Mesodermal cell (in vitro differentiated cells): ENCODE measurements around the gene SLC2A5.

Source experiments
- H3K27ac ChIP-seq: 2 replicates; pipeline ENCODE4 v1.7.0; 2013; ENCODE audit warnings: mild to moderate bottlenecking, low read depth, low read length, moderate library complexity; ENCODE audit not compliant: severe bottlenecking
- H3K36me3 ChIP-seq: 2 replicates; pipeline ENCODE4 v1.7.1; 2013; ENCODE audit warnings: mild to moderate bottlenecking, low read length, moderate library complexity; ENCODE audit not compliant: control insufficient read depth, insufficient read depth
- H3K4me1 ChIP-seq: one replicate; pipeline ENCODE4 v1.7.1; 2013; ENCODE audit warnings: mild to moderate bottlenecking, low read length; ENCODE audit not compliant: insufficient read depth, control insufficient read depth, poor library complexity, severe bottlenecking
- H3K4me3 ChIP-seq: 2 replicates; pipeline ENCODE4 v1.7.0; 2013; ENCODE audit warnings: low read length, control low read depth, mild to moderate bottlenecking; ENCODE audit not compliant: insufficient read depth, poor library complexity, severe bottlenecking; ENCODE audit errors: extremely low read depth
- H3K9me3 ChIP-seq: 2 replicates; pipeline ENCODE4 v1.7.1; 2013; ENCODE audit warnings: mild to moderate bottlenecking, low read length, moderate library complexity; ENCODE audit not compliant: control insufficient read depth
- WGBS, 2 experiments: methylation state at CpG; one replicate each; pipeline ENCODE4 v1.1.5; 2013; ENCODE audit warnings: missing lambda C conversion rate in 2 of 2; ENCODE audit not compliant: insufficient coverage in 2 of 2; 5-methylcytosine and 5-hydroxymethylcytosine counted together

SLC2A5 gene

DNA sequence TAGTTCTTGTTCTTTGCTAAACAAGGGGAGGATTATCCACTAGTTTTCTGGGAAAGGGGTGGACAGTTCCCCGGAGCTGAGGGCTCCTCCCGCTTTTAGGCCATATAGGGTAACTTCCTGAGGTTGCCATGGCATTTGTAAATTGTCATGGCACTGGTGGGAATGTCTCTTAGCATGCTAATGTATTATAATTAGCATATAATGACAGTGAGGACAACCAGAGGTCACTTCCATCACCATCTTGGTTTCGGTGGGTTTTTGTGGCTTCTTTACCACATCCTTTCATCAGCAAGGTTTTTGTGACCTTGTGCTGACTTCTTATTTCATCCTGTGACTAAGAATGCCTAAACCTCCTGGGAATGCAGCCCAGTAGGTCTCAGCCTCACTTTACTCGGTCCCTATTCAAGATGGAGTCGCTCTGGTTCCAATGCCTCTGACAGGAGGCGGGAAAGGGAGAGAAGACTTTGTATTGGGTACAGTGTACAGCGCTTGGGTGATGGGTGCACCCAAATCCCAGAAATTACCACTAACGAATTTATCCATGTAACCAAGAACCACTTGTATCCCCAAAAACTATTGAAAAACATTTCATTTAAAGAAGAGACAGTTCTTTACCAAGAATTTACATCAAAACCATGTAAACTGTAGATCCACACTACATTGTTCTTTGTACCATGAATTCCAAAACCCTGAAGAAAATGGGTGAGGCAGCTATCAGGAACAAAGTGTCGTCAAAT, 8.7 kb upstream of the SLC2A5 start:
- Histone ChIP-seq H3K4me1 (peaks cover 8% of the 10 kb centered on the region), H3K36me3 (no peaks in the 10 kb centered on the region), H3K4me3 (no peak overlapping the region), H3K27ac (no peak overlapping the region), H3K9me3 (no peaks in the 10 kb centered on the region)
- WGBS, 2 experiments = 78 to 91% methylated on average over 4 to 5 of the region's 9 CpGs

DNA sequence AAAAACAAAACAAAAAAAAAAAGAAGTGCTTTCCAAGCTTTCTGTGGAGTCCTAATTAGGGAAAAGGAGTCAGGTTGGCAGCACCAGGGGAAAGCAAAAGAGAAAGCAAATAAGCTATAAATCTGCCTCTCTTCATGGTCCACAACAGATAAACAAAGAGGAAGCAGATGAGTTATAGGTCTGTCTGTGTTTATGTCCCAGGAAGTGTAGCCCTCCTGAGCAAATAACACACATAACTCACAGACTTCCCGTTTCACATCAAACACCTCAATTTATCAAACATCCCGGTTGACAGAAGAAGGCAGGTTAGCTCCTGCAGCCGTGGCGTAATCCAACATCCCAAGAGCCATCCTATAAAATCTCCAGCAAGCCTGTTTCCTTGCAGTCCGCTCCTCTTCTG, 5.6 kb upstream of the SLC2A5 start:
- no peaks in the 10 kb centered on the region for H3K9me3 ChIP-seq
- H3K27ac ChIP-seq = no peak overlapping the region
- no peaks in the 10 kb centered on the region for H3K36me3 ChIP-seq
- peaks cover 4% of the 10 kb centered on the region for H3K4me1 ChIP-seq
- no peak overlapping the region for H3K4me3 ChIP-seq
- 88 to 93% methylated on average over 3 to 5 of the region's 5 CpGs for WGBS, 2 experiments

DNA sequence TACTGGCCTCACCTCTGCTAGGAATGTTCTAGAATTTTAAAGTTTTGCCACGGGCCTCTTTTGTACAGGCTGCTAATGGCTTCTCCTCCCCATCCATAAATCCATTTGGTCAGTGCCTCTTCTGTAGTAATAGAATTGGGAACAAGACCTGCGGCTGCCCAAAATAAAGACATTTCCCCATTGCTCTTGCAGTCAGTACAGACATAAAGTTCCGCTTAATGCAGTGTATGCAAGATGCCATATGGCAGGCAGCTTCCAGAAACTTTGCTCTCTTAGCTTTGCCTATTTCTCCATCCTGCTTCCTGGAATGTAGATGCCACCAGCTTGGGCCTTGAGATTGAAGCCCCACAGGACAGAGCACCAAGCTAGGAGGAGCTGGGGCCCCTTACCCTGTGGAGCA, 3.7 kb upstream of the SLC2A5 start:
- H3K4me1 ChIP-seq = peaks cover 4% of the 10 kb centered on the region
- 92 to 96% methylated on average over 2 to 3 of the region's 3 CpGs for WGBS, 2 experiments

DNA sequence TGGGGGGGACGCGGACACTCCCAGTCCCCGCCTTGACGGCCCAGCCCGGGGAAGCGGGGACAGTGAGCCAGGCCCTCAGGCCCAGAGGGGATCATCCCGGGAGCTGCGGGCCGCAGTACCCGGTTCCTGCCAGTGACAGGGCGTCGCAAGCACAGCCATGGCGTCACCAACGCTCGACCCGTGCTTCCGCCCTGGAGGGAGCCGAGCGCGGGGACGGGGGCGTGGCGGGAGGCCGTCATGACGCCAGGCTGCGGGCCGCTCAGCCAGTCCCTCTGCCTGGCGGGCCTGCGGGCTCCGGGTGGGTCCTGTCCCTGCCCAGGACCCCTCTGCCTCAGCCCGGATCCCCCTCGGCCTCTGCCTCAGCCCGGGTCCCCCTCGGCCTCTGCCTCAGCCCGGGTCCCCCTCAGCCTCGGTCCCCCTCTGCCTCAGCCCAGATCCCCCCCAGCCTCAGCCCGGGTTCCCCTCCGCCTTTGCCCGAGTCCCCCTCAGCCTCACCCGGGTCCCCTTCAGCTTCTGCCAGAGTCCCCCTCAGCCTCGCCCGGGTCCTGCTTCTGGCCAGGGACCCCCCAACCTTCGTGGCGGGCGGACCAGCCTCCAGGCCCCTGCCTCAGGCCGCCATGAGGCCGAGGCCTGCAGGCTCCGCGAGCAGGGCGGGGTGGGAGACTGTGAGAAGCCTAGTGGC, 2.3 kb upstream of the SLC2A5 start:
- no peak overlapping the region for H3K4me3 ChIP-seq
- peaks cover 4% of the 10 kb centered on the region for H3K4me1 ChIP-seq
- no peaks in the 10 kb centered on the region for H3K9me3 ChIP-seq
- H3K36me3 ChIP-seq = no peaks in the 10 kb centered on the region
- WGBS, 2 experiments = 94 to 96% methylated on average over 31 to 34 of the region's 50 CpGs
- H3K27ac ChIP-seq = no peak overlapping the region

More for the DNA sequence above, 3.7 kb upstream of the SLC2A5 start:
- H3K4me3 ChIP-seq = no peak overlapping the region
- H3K9me3 ChIP-seq = no peaks in the 10 kb centered on the region
- H3K36me3 ChIP-seq = no peaks in the 10 kb centered on the region
- H3K27ac ChIP-seq = no peak overlapping the region

DNA sequence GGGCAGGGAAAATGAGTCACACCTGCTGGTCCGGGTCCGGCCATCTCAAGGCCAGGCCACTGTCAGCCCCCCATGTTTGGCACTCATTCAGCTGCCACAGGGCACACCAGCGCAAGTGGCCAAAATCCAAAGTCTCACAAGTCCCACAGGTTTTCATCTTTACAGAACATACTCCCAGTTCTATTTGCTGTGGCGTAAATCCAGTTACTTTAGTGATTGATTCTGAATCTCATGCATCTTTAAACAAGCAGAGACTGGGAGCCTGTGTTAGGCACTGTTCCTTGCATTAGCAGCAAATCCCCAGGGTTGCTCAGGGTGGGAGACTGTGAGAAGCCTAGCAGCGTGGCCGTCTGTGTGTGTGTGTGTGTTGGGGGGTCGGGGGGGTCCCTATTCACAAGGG, 1.1 kb upstream of the SLC2A5 start:
- Histone ChIP-seq H3K4me1 (peaks cover 4% of the 10 kb centered on the region), H3K9me3 (no peaks in the 10 kb centered on the region), H3K4me3 (no peak overlapping the region), H3K27ac (no peak overlapping the region), H3K36me3 (no peaks in the 10 kb centered on the region)
- WGBS, 2 experiments = 93 to 100% methylated on average over 3 of the region's 7 CpGs

DNA sequence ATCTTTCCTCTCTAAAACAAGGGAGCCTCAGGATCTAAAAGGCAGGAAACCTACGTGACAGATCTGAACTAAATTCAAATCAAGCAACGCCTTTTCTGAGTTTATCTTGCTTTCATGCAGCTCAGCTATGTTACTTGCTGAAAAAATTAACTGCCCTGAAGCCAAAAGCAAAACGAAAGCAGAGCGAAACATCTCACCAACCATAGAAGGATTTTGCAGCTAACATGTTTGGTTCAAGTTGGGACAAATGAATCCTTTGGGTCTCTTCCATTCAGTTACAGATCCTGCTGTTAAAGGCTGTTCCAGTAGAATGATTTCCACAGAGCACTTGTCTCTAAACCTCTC, 482 bp downstream of the SLC2A5 start:
- Histone ChIP-seq H3K4me3 (no peak overlapping the region), H3K9me3 (no peaks in the 10 kb centered on the region), H3K4me1 (peaks cover 2% of the 10 kb centered on the region), H3K36me3 (no peaks in the 10 kb centered on the region), H3K27ac (no peak overlapping the region)
- WGBS, 2 experiments = 82 to 85% methylated on average over 4 of the region's 4 CpGs

DNA sequence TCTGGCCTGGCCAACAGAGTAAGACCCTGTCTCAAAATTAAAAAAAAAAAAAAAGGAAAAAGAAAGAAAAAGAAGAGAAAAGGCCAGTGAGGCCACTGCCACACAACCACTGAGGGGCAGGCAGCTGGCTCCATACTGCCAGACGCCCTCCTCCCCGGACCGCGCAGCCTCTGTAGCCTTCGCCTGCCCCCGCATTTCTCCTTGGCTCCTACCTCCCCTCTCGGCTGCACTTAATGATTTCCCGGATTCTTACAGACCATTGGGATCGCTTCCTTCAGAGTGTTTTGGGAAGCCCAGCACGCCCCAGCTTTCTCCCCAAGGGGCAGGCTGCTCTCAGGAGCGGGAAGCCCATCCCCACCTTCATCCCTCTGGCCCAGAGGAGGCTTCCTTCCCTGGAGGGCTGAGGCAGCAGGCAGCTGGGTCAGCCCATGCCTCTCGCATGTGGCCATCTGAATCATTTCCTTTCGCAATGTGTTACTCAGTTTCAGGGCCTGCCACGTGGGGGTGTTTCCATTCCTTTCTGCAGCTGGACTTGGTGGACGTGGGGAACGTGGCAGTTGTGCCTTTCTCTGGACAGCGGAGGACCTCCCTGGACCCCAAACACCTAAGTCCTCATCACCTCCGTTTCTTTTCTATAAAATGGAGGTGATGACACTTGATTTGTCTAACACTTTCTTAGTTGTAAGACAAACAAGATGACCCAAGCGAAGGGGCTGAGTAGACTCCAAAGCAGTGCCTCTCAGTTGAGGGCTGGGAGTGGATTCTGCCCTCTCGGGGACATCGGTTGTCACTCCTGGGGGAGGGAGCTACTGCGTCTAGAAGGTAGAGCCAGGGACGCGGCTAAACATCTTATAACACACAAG, 2.3 kb downstream of the SLC2A5 start:
- Histone ChIP-seq H3K9me3 (no peaks in the 10 kb centered on the region), H3K36me3 (no peaks in the 10 kb centered on the region), H3K4me3 (no peak overlapping the region), H3K27ac (no peak overlapping the region), H3K4me1 (peaks cover 2% of the 10 kb centered on the region)
- WGBS, 2 experiments = 85 to 88% methylated on average over 19 to 20 of the region's 24 CpGs

DNA sequence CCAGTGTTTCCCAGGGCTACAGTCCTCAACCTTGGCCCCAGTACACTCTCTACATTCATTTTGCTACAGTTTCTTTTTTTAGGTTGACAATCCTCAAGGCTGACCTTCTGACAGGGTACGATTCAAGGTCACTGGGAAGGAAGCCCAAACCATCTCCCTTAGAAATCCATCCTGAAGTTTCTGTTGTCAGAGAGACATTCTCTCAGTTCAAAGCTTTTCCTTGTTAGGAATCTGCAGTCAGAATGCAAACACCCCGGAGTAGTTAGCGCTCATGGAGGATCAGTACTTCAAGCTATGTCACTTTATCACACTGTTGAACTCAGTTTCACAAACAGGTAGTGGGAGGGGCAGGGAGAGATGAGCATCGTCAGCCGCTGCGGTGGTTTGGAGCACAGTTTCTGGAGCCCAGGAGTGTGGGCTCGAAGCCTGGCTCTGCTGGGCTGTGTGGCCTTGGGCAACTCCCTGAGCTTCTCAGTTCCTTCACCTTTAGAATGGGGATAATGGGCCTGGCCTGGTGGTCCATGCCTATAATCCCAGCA, 4.2 kb downstream of the SLC2A5 start:
- no peak overlapping the region for H3K4me3 ChIP-seq
- H3K9me3 ChIP-seq = no peaks in the 10 kb centered on the region
- WGBS, 2 experiments = 91 to 93% methylated on average over 4 to 7 of the region's 7 CpGs
- H3K4me1 ChIP-seq = peaks cover 2% of the 10 kb centered on the region
- H3K36me3 ChIP-seq = no peaks in the 10 kb centered on the region
- no peak overlapping the region for H3K27ac ChIP-seq

DNA sequence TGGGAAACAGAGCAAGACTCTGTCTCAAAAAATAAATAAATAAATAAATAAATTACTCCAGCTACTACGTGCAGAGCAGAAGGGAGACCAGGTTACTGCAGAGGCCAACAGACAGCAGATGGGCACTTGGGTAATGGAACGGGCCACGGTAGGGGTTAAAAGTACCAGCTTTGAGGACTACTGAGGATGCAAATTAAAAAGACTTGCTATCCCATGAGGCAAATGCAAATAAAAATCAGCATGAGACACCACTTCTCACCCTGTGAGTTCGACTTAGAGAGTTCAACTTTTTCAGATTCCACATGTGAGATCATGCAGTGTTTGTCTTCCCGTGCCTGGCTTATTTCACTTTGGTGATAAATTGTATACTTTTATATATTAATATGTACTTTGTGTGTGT, 6.6 kb downstream of the SLC2A5 start:
- no peaks in the 10 kb centered on the region for H3K36me3 ChIP-seq
- H3K4me1 ChIP-seq = peaks cover 2% of the 10 kb centered on the region
- no peak overlapping the region for H3K27ac ChIP-seq
- H3K9me3 ChIP-seq = no peaks in the 10 kb centered on the region
- 89 to 92% methylated on average over 3 of the region's 5 CpGs for WGBS, 2 experiments
- H3K4me3 ChIP-seq = no peak overlapping the region

DNA sequence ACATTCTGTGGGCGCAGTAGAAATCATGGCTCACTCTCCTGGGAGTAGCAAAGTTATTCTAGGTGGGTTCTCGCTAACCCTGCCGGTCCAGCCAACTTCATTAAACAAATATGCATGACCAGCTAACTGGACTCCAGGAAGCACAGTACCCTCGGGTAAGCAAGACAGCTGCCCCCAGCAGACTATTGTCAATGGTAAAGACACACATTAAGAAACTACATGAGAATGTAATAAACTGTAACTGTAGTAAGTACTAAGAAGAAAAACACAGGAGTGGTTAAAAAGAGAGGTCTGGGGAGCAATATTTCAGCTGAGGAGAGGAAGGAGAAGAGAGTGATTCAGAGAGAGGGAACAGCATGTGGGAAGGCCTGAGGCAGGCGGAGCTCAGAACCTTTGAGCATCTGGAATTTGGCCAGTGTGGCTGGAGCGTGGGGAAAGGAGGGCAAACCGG, 7.4 kb downstream of the SLC2A5 start:
- Histone ChIP-seq H3K36me3 (no peaks in the 10 kb centered on the region), H3K4me1 (peaks cover 2% of the 10 kb centered on the region), H3K27ac (no peak overlapping the region), H3K9me3 (no peaks in the 10 kb centered on the region), H3K4me3 (no peak overlapping the region)
- WGBS, 2 experiments = 91 to 100% methylated on average over 2 to 4 of the region's 7 CpGs
